T-helper 2 cell treated with Interferon-gamma antibody and Interleukin-4, amounts not matched to agents 5 μg/mL and 100 μg/mL, for 36 hours (primary cell): ENCODE measurements around the gene SRI.
"Not testable (repeated sequence)": the region's sequence is repeated elsewhere in the genome, so short reads cannot be mapped to it uniquely, and the experiment has no call there.

Experiments
- DNase-seq: peaks from one replicate; pipeline ENCODE4 v3.0.0; 2021; ENCODE audit warnings: low spot score
- H3K27ac Mint-ChIP-seq: one replicate; pipeline ENCODE4 v1.8.0; 2021; ENCODE audit warnings: mild to moderate bottlenecking, mixed read lengths
- H3K27me3 Mint-ChIP-seq: one replicate; pipeline ENCODE4 v1.8.0; 2021; ENCODE audit warnings: low read depth, mixed read lengths
- H3K36me3 Mint-ChIP-seq: one replicate; pipeline ENCODE4 v1.8.0; 2021; ENCODE audit warnings: low read depth, mixed read lengths
- H3K4me1 Mint-ChIP-seq: one replicate; pipeline ENCODE4 v1.8.0; 2021; ENCODE audit warnings: low read depth, mixed read lengths
- H3K4me3 Mint-ChIP-seq: one replicate; pipeline ENCODE4 v1.8.0; 2022; ENCODE audit warnings: mild to moderate bottlenecking, moderate library complexity, mixed read lengths
- H3K9me3 Mint-ChIP-seq: one replicate; pipeline ENCODE4 v1.8.0; 2021; ENCODE audit warnings: mixed read lengths

Gene SRI, protein sequence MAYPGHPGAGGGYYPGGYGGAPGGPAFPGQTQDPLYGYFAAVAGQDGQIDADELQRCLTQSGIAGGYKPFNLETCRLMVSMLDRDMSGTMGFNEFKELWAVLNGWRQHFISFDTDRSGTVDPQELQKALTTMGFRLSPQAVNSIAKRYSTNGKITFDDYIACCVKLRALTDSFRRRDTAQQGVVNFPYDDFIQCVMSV

DNA sequence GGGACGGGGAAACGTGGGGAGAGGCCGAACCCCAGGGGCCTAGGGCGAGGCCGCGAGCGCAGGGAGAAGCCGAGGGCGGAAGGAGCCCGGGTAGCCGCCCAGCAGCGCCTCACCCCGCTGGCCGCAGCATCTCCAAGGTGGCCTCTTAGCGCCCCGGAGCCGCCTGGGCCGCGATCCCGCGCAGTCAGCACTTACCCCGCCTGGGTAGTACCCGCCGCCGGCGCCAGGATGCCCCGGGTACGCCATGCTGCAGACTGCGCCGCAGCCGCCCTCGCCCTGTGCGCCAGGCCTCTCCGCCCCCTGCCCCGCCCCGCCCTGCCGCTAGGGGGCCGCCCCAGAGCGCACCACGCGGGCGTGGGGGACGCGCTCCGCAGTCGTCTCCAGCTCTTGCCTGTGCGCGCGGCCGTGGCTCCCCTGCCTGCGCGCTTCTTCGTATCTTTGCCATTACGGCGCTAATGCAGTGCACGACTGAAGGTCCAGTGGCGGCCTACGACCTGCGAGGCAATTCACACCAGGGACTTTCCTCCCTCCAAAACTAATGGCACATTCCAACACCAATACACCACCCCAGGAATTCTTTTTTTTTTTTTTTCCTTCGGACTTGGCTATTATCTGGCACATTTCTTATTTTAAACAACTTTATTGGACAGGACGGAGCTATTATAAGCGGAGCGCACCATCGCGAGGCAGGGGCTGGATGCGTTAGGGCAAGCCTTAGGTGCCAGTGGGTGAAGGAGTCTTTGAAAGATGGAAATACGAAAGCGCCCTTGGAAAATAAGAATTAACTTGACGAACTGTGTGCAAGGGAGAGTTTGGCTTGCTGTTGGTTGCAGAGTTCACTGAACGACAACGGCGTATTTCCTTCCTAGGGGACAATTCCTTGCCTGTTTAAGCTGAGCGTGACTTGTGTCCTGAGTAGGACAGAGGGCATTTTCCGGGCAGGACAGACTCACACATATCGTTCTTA is at the start of gene SRI:
SRI (minus strand) TSS at position 258 of the 967 bp plus-strand sequence; CDS start at position 246, 12 bp downstream.
- Mint-ChIP-seq H3K27ac (peak within 1 kb of the TSS; percentile 98), H3K36me3 (peaks cover 26% of the 10 kb centered on the region), H3K4me1 (peaks cover 41% of the 10 kb centered on the region), H3K9me3 (no peaks in the 10 kb centered on the region), H3K4me3 (peak within 1 kb of the TSS; percentile 96), H3K27me3 (no peaks in the 10 kb centered on the region)
- DNase-seq = peak; percentile 90

DNA sequence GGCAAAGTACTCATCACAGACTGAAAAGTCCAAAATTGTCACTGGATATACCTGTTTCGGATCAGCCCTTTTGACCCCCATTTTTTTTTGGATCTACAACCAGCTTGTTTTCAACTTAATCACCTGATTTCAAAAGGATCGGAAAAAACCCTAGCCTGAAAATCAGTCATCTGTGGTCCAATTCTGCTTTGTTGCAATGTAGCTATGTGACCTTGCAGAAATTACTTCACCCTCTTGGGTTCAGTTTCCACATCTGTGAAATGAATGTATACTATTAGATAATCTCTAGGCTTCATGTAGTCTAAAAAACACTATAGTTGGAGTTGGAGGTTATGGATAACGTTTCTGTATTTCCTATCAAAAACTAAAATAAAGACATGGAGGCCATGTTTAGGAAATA is 49.7 kb upstream of the SRI start:
- Mint-ChIP-seq H3K4me1 (no peaks in the 10 kb centered on the region), H3K9me3 (no peaks in the 10 kb centered on the region), H3K27ac (no peak overlapping the region), H3K27me3 (peaks cover 3% of the 10 kb centered on the region), H3K36me3 (no peaks in the 10 kb centered on the region), H3K4me3 (no peak overlapping the region)
- no peak for DNase-seq

DNA sequence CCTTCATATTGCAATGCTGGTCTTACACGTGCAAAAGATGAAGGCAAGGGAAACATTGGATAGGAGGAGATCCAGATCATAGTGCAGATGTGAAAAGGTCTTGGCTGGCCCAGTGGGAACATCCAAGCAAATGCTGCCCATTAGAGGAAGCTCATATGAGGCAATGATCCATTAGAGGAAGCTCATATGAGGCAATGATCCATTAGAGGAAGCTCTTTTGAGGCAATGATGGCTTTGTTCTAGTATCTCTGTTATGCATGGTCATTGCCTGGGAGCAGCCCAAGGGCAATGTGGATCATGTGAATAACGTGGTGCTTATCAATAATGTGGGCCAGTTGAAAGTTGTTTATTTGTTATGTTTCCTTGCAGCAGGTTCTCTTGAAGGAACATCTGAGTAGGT is 49.0 kb upstream of the SRI start:
- DNase-seq = no peak
- H3K4me1 Mint-ChIP-seq = no peaks in the 10 kb centered on the region

DNA sequence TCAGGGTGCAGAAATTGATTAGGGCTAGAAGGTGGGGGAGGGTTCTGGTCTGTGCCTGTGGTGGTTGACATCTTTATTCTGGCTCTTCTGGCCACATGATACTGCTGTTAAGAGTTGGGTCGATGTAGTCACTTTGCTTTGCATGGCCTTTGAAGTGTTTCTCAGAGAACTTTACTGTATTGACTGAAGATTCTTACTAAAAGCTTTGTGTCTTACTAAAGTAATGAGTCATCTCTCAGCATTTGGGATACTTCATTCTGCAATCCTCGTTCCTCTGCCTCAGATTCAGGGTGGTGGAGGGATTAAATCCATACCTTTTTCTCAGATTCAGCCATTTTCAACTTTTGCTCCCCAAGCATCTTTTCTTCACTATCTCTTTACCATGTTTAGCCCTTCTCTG is 48.2 kb upstream of the SRI start:
- DNase-seq = no peak
- no peaks in the 10 kb centered on the region for H3K9me3 Mint-ChIP-seq

More for the DNA sequence above, 49.0 kb upstream of the SRI start:
- Mint-ChIP-seq H3K27me3 (no peaks in the 10 kb centered on the region), H3K4me3 (no peak overlapping the region), H3K9me3 (no peaks in the 10 kb centered on the region), H3K36me3 (no peaks in the 10 kb centered on the region), H3K27ac (no peak overlapping the region)

DNA sequence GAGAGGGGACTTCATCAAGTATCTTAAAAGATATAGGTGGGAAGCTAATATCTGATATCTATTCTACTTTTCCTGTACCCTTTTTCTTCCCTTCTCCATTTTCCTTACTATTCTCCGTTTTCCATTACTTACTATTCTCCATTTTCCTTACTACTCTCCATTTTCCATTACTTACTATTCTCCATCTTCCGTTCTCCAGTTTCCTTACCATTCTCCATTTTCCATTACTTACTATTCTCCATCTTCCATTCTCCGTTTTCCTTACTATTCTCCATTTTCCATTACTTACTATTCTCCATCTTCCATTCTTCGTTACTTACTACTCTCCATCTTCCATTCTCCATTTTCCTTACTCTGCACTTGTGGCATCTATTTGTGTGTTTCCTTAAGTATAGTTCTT is 47.6 kb upstream of the SRI start:
- H3K9me3 Mint-ChIP-seq = no peaks in the 10 kb centered on the region
- H3K27ac Mint-ChIP-seq = no peak overlapping the region
- no peaks in the 10 kb centered on the region for H3K36me3 Mint-ChIP-seq
- no peaks in the 10 kb centered on the region for H3K4me1 Mint-ChIP-seq
- no peak overlapping the region for H3K4me3 Mint-ChIP-seq
- no peak for DNase-seq
- H3K27me3 Mint-ChIP-seq = no peaks in the 10 kb centered on the region

More for the DNA sequence above, 48.2 kb upstream of the SRI start:
- Mint-ChIP-seq H3K4me3 (no peak overlapping the region), H3K4me1 (no peaks in the 10 kb centered on the region), H3K36me3 (no peaks in the 10 kb centered on the region), H3K27ac (no peak overlapping the region), H3K27me3 (no peaks in the 10 kb centered on the region)

DNA sequence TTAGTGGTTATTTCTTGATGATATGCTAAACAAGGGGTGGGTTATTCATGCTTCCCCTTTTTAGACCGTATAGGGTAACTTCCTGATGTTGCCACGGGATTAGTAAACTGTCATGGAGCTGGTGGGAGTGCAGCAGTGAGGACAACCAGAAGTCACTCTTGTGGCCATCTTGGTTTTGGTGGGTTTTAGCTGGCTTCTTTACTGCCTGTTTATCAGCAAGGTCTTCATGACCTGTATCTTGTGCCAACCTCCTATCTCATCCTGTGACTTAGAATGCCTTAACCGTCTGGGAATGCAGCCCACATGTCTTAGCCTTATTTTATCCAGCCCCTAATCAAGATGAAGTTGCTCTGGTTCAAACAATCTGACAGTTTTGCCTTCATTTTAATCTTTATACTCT is 45.1 kb upstream of the SRI start:
- DNase-seq, H3K36me3 Mint-ChIP-seq, H3K9me3 Mint-ChIP-seq, H3K27me3 Mint-ChIP-seq, H3K4me1 Mint-ChIP-seq, H3K27ac Mint-ChIP-seq, H3K4me3 Mint-ChIP-seq: not testable (repeated sequence)

DNA sequence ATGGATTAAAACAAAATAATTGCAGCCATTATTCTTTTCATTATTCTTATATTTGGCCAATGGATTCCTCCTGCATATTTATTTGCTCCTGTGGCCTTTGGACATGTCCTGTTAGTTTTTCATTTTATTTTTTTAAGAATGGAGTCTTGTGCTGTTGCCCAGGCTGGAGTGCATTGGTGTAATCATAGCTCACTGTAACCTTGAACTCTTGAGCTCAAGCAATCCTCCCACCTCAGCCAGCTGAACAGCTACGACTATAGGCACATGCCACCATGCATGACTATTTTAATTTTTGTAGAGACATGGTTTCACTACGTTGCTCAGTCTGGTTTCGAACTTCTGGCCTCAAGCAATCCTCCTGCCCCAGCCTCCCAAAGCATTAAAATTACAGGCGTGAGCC is 42.7 kb upstream of the SRI start:
- H3K36me3 Mint-ChIP-seq = no peaks in the 10 kb centered on the region
- no peak overlapping the region for H3K4me3 Mint-ChIP-seq
- H3K4me1 Mint-ChIP-seq = no peaks in the 10 kb centered on the region
- H3K27ac Mint-ChIP-seq = no peak overlapping the region
- peaks cover under 1% of the 10 kb centered on the region for H3K27me3 Mint-ChIP-seq
- no peak for DNase-seq
- H3K9me3 Mint-ChIP-seq = no peaks in the 10 kb centered on the region

DNA sequence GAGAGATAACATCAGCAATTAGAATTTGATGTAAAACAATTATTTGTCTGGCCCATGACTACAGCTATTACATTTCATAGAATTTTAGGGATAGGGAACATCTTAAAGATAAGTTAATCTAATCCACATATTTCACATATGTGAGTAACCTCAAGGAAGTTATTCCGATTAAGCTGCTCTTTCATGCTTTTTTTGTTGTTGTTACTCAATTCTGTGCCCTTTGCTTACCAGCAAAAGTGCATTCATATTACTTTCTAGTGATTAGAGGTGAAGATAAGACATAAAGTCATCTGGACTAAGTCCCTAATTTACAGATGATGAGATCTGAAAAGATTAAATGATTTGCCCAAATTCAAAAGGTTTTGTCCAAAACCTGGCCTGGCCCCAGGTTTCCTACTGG is 40.9 kb upstream of the SRI start:
- Mint-ChIP-seq H3K27ac (no peak overlapping the region), H3K27me3 (peaks cover 3% of the 10 kb centered on the region), H3K36me3 (no peaks in the 10 kb centered on the region), H3K4me1 (no peaks in the 10 kb centered on the region), H3K4me3 (no peak overlapping the region), H3K9me3 (no peaks in the 10 kb centered on the region)
- DNase-seq = no peak

DNA sequence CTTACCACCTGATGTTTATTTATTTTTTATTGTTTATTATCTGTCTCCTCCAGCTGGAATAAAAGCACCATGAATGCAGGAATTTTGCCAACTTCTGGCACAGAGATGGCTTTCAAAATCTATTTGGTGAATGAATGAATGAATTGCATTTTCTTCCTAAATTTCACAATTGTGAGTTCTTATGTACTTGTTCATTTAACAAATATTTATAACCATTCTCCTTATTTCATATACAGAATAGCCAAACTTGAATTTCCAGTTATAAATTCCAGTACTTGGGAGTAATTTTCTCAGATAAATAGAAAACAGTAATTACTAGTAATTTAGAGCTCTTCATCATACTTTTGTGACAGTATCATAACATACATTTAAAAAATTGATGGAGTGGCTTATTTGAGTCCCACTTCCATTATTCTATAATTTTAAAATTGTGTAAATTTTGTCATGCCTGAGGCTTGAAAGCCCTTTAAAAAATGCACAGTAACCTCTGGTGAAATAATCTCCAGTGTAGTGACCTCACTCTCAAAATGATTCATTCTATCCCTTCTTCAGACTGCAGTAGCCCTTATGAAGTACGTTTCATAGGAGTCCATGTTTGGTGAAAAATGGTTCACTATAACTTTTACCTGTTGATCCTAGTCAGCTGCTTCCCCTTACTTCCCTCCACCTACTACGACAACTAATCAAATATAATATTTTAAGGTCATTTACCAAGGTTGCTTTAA is 40.0 kb upstream of the SRI start:
- DNase-seq = no peak
- Mint-ChIP-seq H3K36me3 (no peaks in the 10 kb centered on the region), H3K27ac (no peak overlapping the region), H3K9me3 (no peaks in the 10 kb centered on the region), H3K4me1 (no peaks in the 10 kb centered on the region), H3K27me3 (peaks cover 3% of the 10 kb centered on the region), H3K4me3 (no peak overlapping the region)

DNA sequence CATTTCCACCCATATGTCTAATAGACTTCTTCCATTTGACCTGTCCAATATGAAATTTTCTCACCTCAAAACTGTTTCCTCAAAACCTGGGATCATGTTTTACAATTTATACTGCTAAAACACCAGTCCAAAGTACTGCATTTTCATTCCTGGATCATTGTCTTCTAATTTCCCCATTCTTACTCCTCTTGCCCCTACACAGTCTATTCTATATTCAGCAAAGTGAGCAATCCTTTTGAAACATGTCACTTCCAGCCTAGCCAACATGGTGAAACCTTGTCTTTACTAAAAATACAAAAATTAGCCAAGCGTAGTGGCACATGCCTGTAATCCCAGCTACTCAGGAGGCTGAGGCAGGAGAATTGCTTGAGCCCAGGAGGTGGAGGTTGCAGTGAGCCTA is 38.5 kb upstream of the SRI start:
- H3K4me3 Mint-ChIP-seq, H3K27me3 Mint-ChIP-seq, DNase-seq, H3K36me3 Mint-ChIP-seq, H3K27ac Mint-ChIP-seq, H3K4me1 Mint-ChIP-seq: not testable (repeated sequence)
- H3K9me3 Mint-ChIP-seq = peaks cover 13% of the 10 kb centered on the region

DNA sequence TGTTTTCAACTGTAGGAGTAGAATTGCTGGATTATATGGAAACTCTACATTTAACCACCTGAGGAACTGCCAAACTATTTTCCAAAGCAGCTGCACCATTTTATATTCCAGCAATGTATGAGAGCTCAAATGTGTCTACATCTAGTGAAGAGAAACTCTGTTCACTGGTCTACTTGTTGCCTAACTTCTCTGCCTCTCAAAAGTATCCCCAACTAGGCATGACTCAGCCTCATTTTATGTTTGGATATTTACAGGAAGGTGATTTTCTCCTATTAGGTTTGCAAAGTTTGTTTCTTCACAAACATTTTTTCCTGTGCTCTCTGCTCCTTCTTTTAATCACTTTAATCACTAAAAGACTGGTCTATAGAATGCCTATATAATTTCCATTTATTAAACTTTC is 37.1 kb upstream of the SRI start:
- H3K4me3 Mint-ChIP-seq = no peak overlapping the region
- H3K4me1 Mint-ChIP-seq = no peaks in the 10 kb centered on the region
- peaks cover 13% of the 10 kb centered on the region for H3K9me3 Mint-ChIP-seq
- no peak for DNase-seq
- H3K27me3 Mint-ChIP-seq = peaks cover 4% of the 10 kb centered on the region
- no peaks in the 10 kb centered on the region for H3K36me3 Mint-ChIP-seq
- no peak overlapping the region for H3K27ac Mint-ChIP-seq

DNA sequence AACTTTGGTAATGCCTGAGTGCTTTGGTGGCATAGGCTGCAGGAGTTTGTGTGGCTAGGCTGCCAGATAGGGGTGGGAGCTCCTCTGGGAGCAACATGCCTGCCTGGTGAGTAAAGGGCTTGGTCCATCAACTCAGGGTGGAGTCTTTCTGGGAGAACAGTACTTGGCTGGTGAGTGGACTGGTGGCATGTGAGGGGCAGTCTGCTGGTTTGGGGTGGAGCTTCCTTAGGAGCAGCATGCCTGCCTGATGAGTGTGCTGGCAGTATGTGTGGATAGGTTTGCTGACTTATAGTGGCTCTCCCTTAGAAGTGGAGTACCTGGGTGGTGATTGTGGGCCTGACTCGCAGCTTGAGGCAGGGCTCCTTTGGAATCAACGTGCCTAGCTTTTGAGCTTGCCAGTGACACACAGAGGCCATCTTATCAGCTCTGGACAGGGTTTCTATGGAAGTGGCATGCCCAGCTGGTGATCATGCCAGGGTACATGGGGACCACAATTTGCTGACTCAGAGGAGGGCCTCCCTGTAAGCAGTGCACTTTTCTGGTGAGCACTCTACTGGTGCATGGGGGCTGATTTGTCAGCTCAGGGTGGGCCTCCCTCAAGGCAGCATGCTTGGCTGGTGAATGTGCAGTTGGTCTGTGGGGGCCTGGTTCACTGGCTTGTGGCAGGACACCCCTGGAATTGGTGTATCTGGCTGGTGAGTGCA is 35.0 kb upstream of the SRI start:
- no peak overlapping the region for H3K4me3 Mint-ChIP-seq
- H3K27me3 Mint-ChIP-seq = peaks cover 4% of the 10 kb centered on the region
- H3K27ac Mint-ChIP-seq = no peak overlapping the region

DNA sequence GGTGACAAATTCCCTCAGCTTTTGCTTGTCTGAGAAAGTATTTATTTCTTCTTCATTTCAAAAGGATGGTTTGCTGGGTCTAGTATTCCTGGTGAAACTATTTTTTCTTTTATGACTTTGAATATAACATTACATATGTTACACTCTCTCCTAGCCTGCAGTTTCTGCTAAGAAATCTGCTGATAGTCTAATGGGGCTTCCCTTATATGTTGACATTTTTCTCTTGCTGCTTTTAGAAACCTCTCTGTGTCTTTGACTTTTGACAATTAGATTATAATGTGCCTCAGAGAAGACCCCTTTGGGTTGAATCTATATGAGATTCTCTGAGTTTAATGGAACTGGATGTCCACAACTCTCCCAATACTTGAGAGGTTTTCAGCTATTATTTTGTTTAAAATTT is 33.8 kb upstream of the SRI start:
- Mint-ChIP-seq H3K27me3 (peaks cover 4% of the 10 kb centered on the region), H3K36me3 (no peaks in the 10 kb centered on the region), H3K4me1 (no peaks in the 10 kb centered on the region), H3K9me3 (peaks cover 13% of the 10 kb centered on the region), H3K4me3 (no peak overlapping the region), H3K27ac (no peak overlapping the region)
- DNase-seq = no peak

More for the DNA sequence above, 35.0 kb upstream of the SRI start:
- Mint-ChIP-seq H3K9me3 (peaks cover 13% of the 10 kb centered on the region), H3K36me3 (no peaks in the 10 kb centered on the region), H3K4me1 (no peaks in the 10 kb centered on the region)
- DNase-seq = no peak
